HepG2 (cell line): ENCODE data around the gene BCL2L13. TPM values are rescaled to one million over a fixed set of nuclear protein-coding genes. Genes with fewer than 3 reads are reported as not detected.

Experiments used
- ATAC-seq: fragments of 200-7000 bp; cut with Tn5 transposase; 3 replicates; pipeline ENCODE4 v1.9.1; 2020; ENCODE audit warnings: mild to moderate bottlenecking, moderate library complexity
- BruUV-seq: library from RNA; stranded (reverse); fragments of 400-500 nt; replicated peaks from 2 replicates; lab custom pipeline; 2021; lab: Mats Ljungman, UMichigan
- CTCF ChIA-PET: fragments of 300-600 bp; formaldehyde crosslinking; extraction: SDS; loops from one replicate; lab custom pipeline; 2021; ENCODE audit warnings: low total read pairs, inconsistent platforms, low intra/inter-chr PET ratio; lab: Yijun Ruan, JAX
- POLR2A ChIA-PET: fragments of 350-600 bp; sonication (Branson Sonifier 250); formaldehyde crosslinking; loops from one replicate; lab custom pipeline; 2020; ENCODE audit warnings: antibody characterized with exemption, inconsistent platforms; lab: Yijun Ruan, JAX
- DNase-seq: peaks from one replicate; pipeline ENCODE4 v3.0.0-alpha.2; 2015; ENCODE audit warnings: low spot score
- FAIRE-seq: peaks from 3 replicates; lab custom pipeline; 2011; peaks lifted over from hg19 to GRCh38; lab: Jason Lieb, UNC
- H2AFZ ChIP-seq: one replicate; pipeline ENCODE4 v1.6.1; 2011; ENCODE audit warnings: low read length, inconsistent platforms
- H3K27ac ChIP-seq: fragments of 300-600 bp; 3 replicates; pipeline ENCODE4 v1.8.0; 2011; ENCODE audit warnings: mixed run types, mild to moderate bottlenecking, mixed read lengths, low read length, inconsistent platforms; ENCODE audit not compliant: insufficient read depth; ENCODE audit errors: extremely low read length
- H3K27me3 ChIP-seq, 2 experiments: fragments of 200-600 bp in 1 of 2; 2 replicates in 1 of 2; 3 replicates in 1 of 2; pipeline versions ENCODE4 v1.6.0 to v1.8.0; 2011; ENCODE audit warnings: low read length in 2 of 2, mild to moderate bottlenecking in 2 of 2, moderate library complexity in 2 of 2, inconsistent platforms in 1 of 2; ENCODE audit not compliant: insufficient read depth in 2 of 2, control insufficient read depth in 1 of 2
- H3K36me3 ChIP-seq, 2 experiments: fragments of 200-600 bp in 1 of 2; replicated peaks in 1 of 2; 2 replicates in 1 of 2; 3 replicates in 1 of 2; pipeline versions ENCODE4 v1.5.1 to v1.8.0; 2011; ENCODE audit warnings: low read length in 2 of 2, inconsistent platforms in 1 of 2; ENCODE audit not compliant: insufficient read depth in 2 of 2, control insufficient read depth in 1 of 2
- H3K4me1 ChIP-seq: 2 replicates; pipeline ENCODE4 v1.5.1; 2012; ENCODE audit warnings: low read length, inconsistent platforms; ENCODE audit not compliant: insufficient read depth
- H3K4me2 ChIP-seq: 2 replicates; pipeline ENCODE4 v1.6.0; 2011; ENCODE audit warnings: low read depth, low read length, inconsistent platforms
- H3K4me3 ChIP-seq, 3 experiments: fragments of 200-600 bp in 1 of 3; sonication (generic), shearing (Covaris generic) in 1 of 3; replicated peaks in 1 of 3; 2 replicates each; pipeline ENCODE4 v1.5.1; 2011 to 2016; ENCODE audit warnings: low read length in 3 of 3, inconsistent platforms in 2 of 3, low read depth in 2 of 3, mild to moderate bottlenecking in 2 of 3, control low read depth in 1 of 3, mixed read lengths in 1 of 3; ENCODE audit not compliant: insufficient read depth in 1 of 3
- H3K79me2 ChIP-seq: one replicate; pipeline ENCODE4 v1.6.1; 2011; ENCODE audit warnings: low read length, inconsistent platforms; ENCODE audit not compliant: insufficient read depth
- H3K9ac ChIP-seq: 2 replicates; pipeline ENCODE4 v1.6.0; 2011; ENCODE audit warnings: mild to moderate bottlenecking, low read depth, low read length, inconsistent platforms; ENCODE audit not compliant: insufficient read depth
- H3K9me3 ChIP-seq: 2 replicates; pipeline ENCODE4 v1.5.1; 2012; ENCODE audit warnings: mild to moderate bottlenecking, low read length
- H4K20me1 ChIP-seq: 2 replicates; pipeline ENCODE4 v1.6.0; 2011; ENCODE audit warnings: inconsistent platforms, mild to moderate bottlenecking, low read length, moderate library complexity; ENCODE audit not compliant: insufficient read depth
- FOXJ3 ChIP-seq: sonication (generic); formaldehyde crosslinking; IDR thresholded peaks from 2 replicates; pipeline ENCODE4 v1.4.0; 2020; ENCODE audit warnings: missing genetic modification reagents, mild to moderate bottlenecking, borderline replicate concordance
- HNF1B ChIP-seq: sonication (generic); formaldehyde crosslinking; IDR thresholded peaks from 2 replicates; pipeline ENCODE4 v1.5.1; 2020; ENCODE audit warnings: mild to moderate bottlenecking, moderate library complexity, missing genetic modification reagents
- POGZ ChIP-seq: sonication (generic); formaldehyde crosslinking; IDR thresholded peaks from 2 replicates; pipeline ENCODE4 v1.4.0; 2020; ENCODE audit warnings: mild to moderate bottlenecking, missing genetic modification reagents
- THAP11 ChIP-seq: IDR thresholded peaks from 2 replicates; pipeline ENCODE4 v1.6.1; 2016; ENCODE audit warnings: missing biosample characterization, missing genetic modification reagents
- ZNF687 ChIP-seq: sonication (generic); formaldehyde crosslinking; IDR thresholded peaks from 2 replicates; pipeline ENCODE4 v1.5.1; 2020; ENCODE audit warnings: mild to moderate bottlenecking, missing genetic modification reagents, moderate library complexity
- WGBS: methylation state at CpG from one replicate; pipeline ENCODE4 v1.1.6; 2017; ENCODE audit warnings: low lambda C conversion rate; 5-methylcytosine and 5-hydroxymethylcytosine counted together
- in situ Hi-C: cut with HindIII; loops from 2 replicates; pipeline ENCODE4 v1.10.0; 2017; ENCODE audit warnings: low pct_unique_long_range_greater_than_20kb; ENCODE audit not compliant: extremely low pct_ligation_motif_present
- intact Hi-C: fragments of 100-400 bp; cut with micrococcal nuclease; formaldehyde crosslinking; loops from one replicate; pipeline ENCODE4 v1.10.0; 2022; ENCODE audit not compliant: unreplicated experiment
- polyA plus RNA-seq, 8 experiments: library from polyadenylated mRNA; depleted of rRNA in 3 of 8; stranded (reverse) in 7 of 8; unstranded in 1 of 8; fragments of >200 nt; fragmentation: Illumina TruSeq in 4 of 8; extraction: Trizol in 4 of 8; gene quantifications; 2 replicates each; pipeline versions ENCODE4 v1.2.1 to v1.2.3, GENCODE V29; 2011 to 2016; ENCODE audit warnings: low read depth in 4 of 8, missing spikeins in 1 of 8, mixed read lengths in 1 of 8; ENCODE audit not compliant: insufficient read depth in 1 of 8
- total RNA-seq, 5 experiments: library from RNA; depleted of rRNA; stranded (reverse); fragments of >200 nt; fragmentation: Illumina TruSeq; extraction: Trizol; gene quantifications; 2 replicates each; pipeline ENCODE4 v1.2.3, GENCODE V29; 2016; ENCODE audit warnings: low read depth in 1 of 5

Gene BCL2L13
- total and polyA plus RNA-seq, 2 of the 13 experiments (the other 11 are each of a cell fraction or from before 2014, with no cell fraction given): 13.5 to 14.6 TPM

GRCh38 chr22:17664414-17665055 lies 26.0 kb downstream of the BCL2L13 start (continued):
- TF ChIP-seq FOXJ3 (CRISPR knock-in tag) (no peak), THAP11 (CRISPR knock-in tag) (no peak), POGZ (CRISPR knock-in tag) (peak; percentile 69), HNF1B (CRISPR knock-in tag) (0 out of 2 replicates have a peak, but pooled peaks have one; percentile 30)

- H3K36me3 ChIP-seq: peaks cover 13 to 30% of the 10 kb centered on the region in 2 experiments
- POLR2A ChIA-PET: interaction anchor here (1.4 kb wide), 1 partner anchor 26 kb away, joined by 4 read pairs; no protein-coding TSS in a partner anchor
- no peak for DNase-seq
- peaks cover 18% of the 10 kb centered on the region for H3K4me1 ChIP-seq
- intact Hi-C loops (no loop called here), in situ Hi-C loops (no loop called here)
- peak overlapping the region; percentile 22 for H3K27ac ChIP-seq
- no peak overlapping the region for H3K4me2 ChIP-seq
- no peak for ATAC-seq
- H3K9me3 ChIP-seq: 0 out of 2 replicates have a peak, but pooled peaks cover 9% of the 10 kb centered on the region
- H4K20me1 ChIP-seq: no peaks in the 10 kb centered on the region
- no peak for FAIRE-seq
- WGBS: 97% methylated on average over 3 of the region's 3 CpGs
- no peak for TF ChIP-seq ZNF687 (CRISPR knock-in tag)
- H3K79me2 ChIP-seq: no peaks in the 10 kb centered on the region
- BruUV-seq: no TSS peak
- H2AFZ ChIP-seq: no peak overlapping the region
- H3K27me3 ChIP-seq: no peaks in the 10 kb centered on the region; a peak in 1 of 5 replicates
- H3K4me3 ChIP-seq: no peak overlapping the region
- no peak overlapping the region for H3K9ac ChIP-seq
- CTCF ChIA-PET: no interaction called here
Measured at GRCh38 chr22:17665248-17665647, 26.7 kb downstream of the BCL2L13 start.
